H9 (cell line): ENCODE measurements around the gene KIAA1671. TPM values are rescaled to one million over a fixed set of nuclear protein-coding genes. Genes with fewer than 3 reads are reported as not detected.
A peak's percentile ranks its signal among the peaks of the same experiment; 100 is the strongest.

ENCODE experiments used
- DNase-seq: peaks from one replicate; pipeline ENCODE4 v3.0.0-alpha.2; 2017
- H2AFZ ChIP-seq: one replicate; pipeline ENCODE4 v1.6.1; 2013; ENCODE audit warnings: mild to moderate bottlenecking, low read length, control low read depth, moderate library complexity
- H2AK5ac ChIP-seq: 2 replicates; pipeline ENCODE4 v1.6.1; 2013; ENCODE audit warnings: low read length, control low read depth, mixed read lengths; ENCODE audit not compliant: insufficient read length
- H2BK120ac ChIP-seq: one replicate; pipeline ENCODE4 v1.6.1; 2013; ENCODE audit warnings: low read depth, mild to moderate bottlenecking, low read length, control low read depth, inconsistent platforms; ENCODE audit not compliant: poor library complexity, severe bottlenecking
- H2BK12ac ChIP-seq: 2 replicates; pipeline ENCODE4 v1.6.1; 2013; ENCODE audit warnings: low read length, control low read depth, mixed read lengths, low read depth; ENCODE audit not compliant: insufficient read length
- H2BK15ac ChIP-seq: 2 replicates; pipeline ENCODE4 v1.6.1; 2013; ENCODE audit warnings: low read depth, low read length, control low read depth
- H2BK20ac ChIP-seq: one replicate; pipeline ENCODE4 v1.6.1; 2013; ENCODE audit warnings: low read depth, mild to moderate bottlenecking, low read length, control low read depth, inconsistent platforms; ENCODE audit not compliant: poor library complexity, severe bottlenecking
- H2BK5ac ChIP-seq: 2 replicates; pipeline ENCODE4 v1.6.1; 2013; ENCODE audit warnings: low read length, control low read depth, mixed read lengths; ENCODE audit not compliant: insufficient read length
- H3K14ac ChIP-seq: 2 replicates; pipeline ENCODE4 v1.6.1; 2013; ENCODE audit warnings: low read length, control low read depth; ENCODE audit not compliant: insufficient read depth
- H3K18ac ChIP-seq: 2 replicates; pipeline ENCODE4 v1.6.1; 2013; ENCODE audit warnings: low read depth, mild to moderate bottlenecking, mixed read lengths, low read length, control low read depth; ENCODE audit not compliant: insufficient read length
- H3K23ac ChIP-seq: 2 replicates; pipeline ENCODE4 v1.6.1; 2013; ENCODE audit warnings: low read length, control low read depth, mixed read lengths, low read depth; ENCODE audit not compliant: insufficient read length
- H3K23me2 ChIP-seq: 2 replicates; pipeline ENCODE4 v1.6.1; 2013; ENCODE audit warnings: low read depth, mild to moderate bottlenecking, mixed read lengths, low read length, control low read depth; ENCODE audit not compliant: insufficient read length, poor library complexity, severe bottlenecking
- H3K27ac ChIP-seq: 2 replicates; pipeline ENCODE4 v1.5.1; 2013; ENCODE audit warnings: low read length, control low read depth, mixed read lengths, low read depth; ENCODE audit not compliant: insufficient read length
- H3K27me3 ChIP-seq: 2 replicates; pipeline ENCODE4 v1.6.1; 2013; ENCODE audit warnings: low read length, control low read depth, inconsistent platforms; ENCODE audit not compliant: insufficient read depth
- H3K4ac ChIP-seq: 2 replicates; pipeline ENCODE4 v1.6.1; 2013; ENCODE audit warnings: low read depth, mild to moderate bottlenecking, control low read depth, inconsistent platforms, low read length, moderate library complexity
- H3K4me1 ChIP-seq: 2 replicates; pipeline ENCODE4 v1.6.1; 2013; ENCODE audit warnings: low read length, control low read depth, inconsistent platforms; ENCODE audit not compliant: insufficient read depth
- H3K4me2 ChIP-seq: 2 replicates; pipeline ENCODE4 v1.6.1; 2013; ENCODE audit warnings: low read length, control low read depth, mixed read lengths; ENCODE audit not compliant: insufficient read length, insufficient read depth
- H3K56ac ChIP-seq: 2 replicates; pipeline ENCODE4 v1.6.1; 2013; ENCODE audit warnings: low read depth, mild to moderate bottlenecking, mixed read lengths, low read length, control low read depth; ENCODE audit not compliant: insufficient read length
- H3K79me1 ChIP-seq: 2 replicates; pipeline ENCODE4 v1.6.1; 2013; ENCODE audit warnings: low read depth, mild to moderate bottlenecking, moderate library complexity, low read length, control low read depth, inconsistent platforms; ENCODE audit not compliant: insufficient read depth, poor library complexity, severe bottlenecking
- H3K79me2 ChIP-seq: 2 replicates; pipeline ENCODE4 v1.6.1; 2013; ENCODE audit warnings: low read length, control low read depth, inconsistent platforms; ENCODE audit not compliant: insufficient read depth
- H3K9ac ChIP-seq: 2 replicates; pipeline ENCODE4 v1.6.1; 2013; ENCODE audit warnings: low read length, control low read depth, mixed read lengths; ENCODE audit not compliant: insufficient read length; ENCODE audit errors: extremely low read depth
- H3K9me3 ChIP-seq: one replicate; pipeline ENCODE4 v1.6.1; 2013; ENCODE audit warnings: low read depth, low read length, inconsistent platforms; ENCODE audit not compliant: control insufficient read depth
- H3T11ph ChIP-seq: one replicate; pipeline ENCODE4 v1.6.1; 2013; ENCODE audit warnings: mild to moderate bottlenecking, low read length, control low read depth, inconsistent platforms
- H4K20me1 ChIP-seq: one replicate; pipeline ENCODE4 v1.6.1; 2013; ENCODE audit not compliant: control insufficient read depth, insufficient read length, insufficient read depth
- H4K5ac ChIP-seq: 2 replicates; pipeline ENCODE4 v1.6.1; 2013; ENCODE audit warnings: low read depth, mild to moderate bottlenecking, mixed read lengths, low read length, control low read depth; ENCODE audit not compliant: insufficient read length
- H4K8ac ChIP-seq: replicated peaks from 2 replicates; pipeline ENCODE4 v1.6.1; 2013; ENCODE audit warnings: low read length, control low read depth, mixed read lengths, low read depth; ENCODE audit not compliant: insufficient read length
- H4K91ac ChIP-seq: 2 replicates; pipeline ENCODE4 v1.6.1; 2013; ENCODE audit warnings: low read depth, mild to moderate bottlenecking, moderate library complexity, mixed read lengths, low read length, control low read depth; ENCODE audit not compliant: insufficient read length
- H3K27ac Mint-ChIP-seq, 3 experiments: 2 replicates in 2 of 3; 3 replicates in 1 of 3; pipeline ENCODE4 v1.8.0; 2020 to 2021; ENCODE audit warnings: mixed read lengths in 3 of 3, mild to moderate bottlenecking in 1 of 3, moderate library complexity in 1 of 3
- H3K27me3 Mint-ChIP-seq: 2 replicates; pipeline ENCODE4 v1.8.0; 2021; ENCODE audit warnings: low read depth, mild to moderate bottlenecking, moderate library complexity, mixed read lengths
- H3K36me3 Mint-ChIP-seq, 3 experiments: 2 replicates in 2 of 3; 3 replicates in 1 of 3; pipeline ENCODE4 v1.8.0; 2020 to 2021; ENCODE audit warnings: low read depth in 3 of 3, mixed read lengths in 3 of 3; ENCODE audit not compliant: insufficient read depth in 1 of 3
- H3K4me1 Mint-ChIP-seq, 2 experiments: 2 replicates each; pipeline ENCODE4 v1.8.0; 2020; ENCODE audit warnings: mixed read lengths in 2 of 2
- H3K4me3 Mint-ChIP-seq, 2 experiments: 2 replicates in 1 of 2; 3 replicates in 1 of 2; pipeline ENCODE4 v1.8.0; 2020 to 2021; ENCODE audit warnings: mild to moderate bottlenecking in 2 of 2, mixed read lengths in 2 of 2, moderate library complexity in 1 of 2
- H3K9me3 Mint-ChIP-seq, 2 experiments: 2 replicates in 1 of 2; 3 replicates in 1 of 2; pipeline ENCODE4 v1.8.0; 2020; ENCODE audit warnings: mild to moderate bottlenecking in 2 of 2, mixed read lengths in 2 of 2, moderate library complexity in 1 of 2
- CTCF ChIP-seq: fragments of 200-600 bp; sonication (generic); conservative IDR thresholded peaks from 3 replicates; pipeline ENCODE4 v1.8.0; 2021; ENCODE audit warnings: antibody characterized with exemption, mild to moderate bottlenecking
- WGBS: extraction: QIAGEN DNeasy Blood & Tissue Kit; methylation state at CpG from one replicate; pipeline ENCODE4 v1.1.7; 2013; ENCODE audit warnings: missing lambda C conversion rate, low lambda C conversion rate, mixed read lengths; ENCODE audit not compliant: insufficient read length; ENCODE audit errors: extremely low coverage; 5-methylcytosine and 5-hydroxymethylcytosine counted together
- total RNA-seq: library from RNA; stranded (reverse); gene quantifications from 2 replicates; pipeline ENCODE4 v1.2.1, GENCODE V29; 2021

Gene KIAA1671
- total RNA-seq, 1 experiment from 2014 or later, result 22.6 TPM

GRCh38 chr22:25193548-25193947 is 241.0 kb downstream of the KIAA1671 start:
- Mint-ChIP-seq H3K27me3 (no peaks in the 10 kb centered on the region), H3K4me1 (no peaks in the 10 kb centered on the region), H3K4me3 (no peak overlapping the region), H3K27ac (no peak overlapping the region), H3K36me3 (peaks cover 18 to 37% (median 31%) of the 10 kb centered on the region in 3 experiments; a peak in 6 of 7 replicates), H3K9me3 (peaks cover 0 to 3% of the 10 kb centered on the region in 2 experiments; a peak in 3 of 5 replicates)
- Histone ChIP-seq H4K5ac (no peak overlapping the region), H3T11ph (no peak overlapping the region), H3K56ac (no peak overlapping the region), H3K23me2 (no peaks in the 10 kb centered on the region), H2BK15ac (no peak overlapping the region), H2BK20ac (no peak overlapping the region), H2BK5ac (no peak overlapping the region), H3K4ac (no peak overlapping the region), H3K79me1 (no peaks in the 10 kb centered on the region), H3K4me1 (no peaks in the 10 kb centered on the region), H2BK120ac (no peak overlapping the region), H3K27ac (no peak overlapping the region), H4K8ac (no peak overlapping the region), H3K9me3 (no peaks in the 10 kb centered on the region), H4K91ac (no peak overlapping the region), H2AK5ac (no peak overlapping the region), H3K9ac (no peak overlapping the region), H3K23ac (no peak overlapping the region), H3K4me2 (no peak overlapping the region), H2AFZ (no peak overlapping the region), H3K14ac (no peak overlapping the region), H4K20me1 (no peaks in the 10 kb centered on the region), H3K79me2 (no peaks in the 10 kb centered on the region), H2BK12ac (no peak overlapping the region), H3K18ac (no peak overlapping the region), H3K27me3 (no peaks in the 10 kb centered on the region)
- no peak for TF ChIP-seq CTCF
- no CpG with 5 or more reads among the region's 3 CpGs for WGBS
- DNase-seq, result peak; percentile 45
